ENCODE data around the gene CIDEA. TPM values are rescaled to one million over a fixed set of nuclear protein-coding genes. Genes with fewer than 3 reads are reported as not detected.
A peak's percentile ranks its signal among the peaks of the same experiment; 100 is the strongest.

The CIDEA gene
- polyA plus RNA-seq, 6 donors from 2014 or later: not detected

DNA sequence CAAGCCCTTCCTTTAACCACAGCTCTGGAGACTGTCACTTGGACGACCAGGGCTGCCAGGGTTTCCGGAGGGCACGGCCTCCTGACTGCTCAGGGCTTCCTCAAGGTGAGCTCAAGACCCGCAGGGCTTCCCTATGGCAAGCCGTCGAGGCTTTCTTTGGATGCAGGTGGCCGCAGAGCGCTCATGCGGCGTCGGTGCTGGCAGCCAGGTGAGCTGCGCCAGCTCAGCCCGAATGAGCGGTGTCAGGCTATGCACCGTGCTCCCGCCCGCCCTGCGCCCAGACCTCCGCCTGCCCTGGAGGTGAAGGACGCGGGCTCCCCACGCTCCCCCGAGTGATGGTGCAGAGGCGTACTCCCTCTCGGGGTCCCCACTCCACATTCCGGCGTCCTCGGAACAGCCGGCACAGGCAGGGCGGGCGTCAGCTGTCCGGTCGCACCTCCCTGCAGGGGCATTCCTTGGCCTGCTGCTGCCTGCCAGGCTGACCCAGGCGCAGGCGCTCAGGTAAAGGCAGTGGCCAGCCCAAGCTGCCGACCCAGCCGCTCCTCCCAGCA, 33.0 kb downstream of the CIDEA start:
- Mint-ChIP-seq H3K9me3 (no peaks in the 10 kb centered on the region), H3K4me3 (peak overlapping the region in 3 of 8 donors; percentile 49 to 84 (median 56)), H3K36me3 (peaks cover 0 to 6% of the 10 kb centered on the region in 2 donors), H3K27ac (no peak overlapping the region), H3K27me3 (peaks cover 27 to 57% (median 52%) of the 10 kb centered on the region in 3 donors), H3K4me1 (peaks cover 3 to 13% (median 9%) of the 10 kb centered on the region in 3 donors)
- ATAC-seq (ENCODE audit: low read depth in 2 of 2) (no peak), DNase-seq (no peak)

DNA sequence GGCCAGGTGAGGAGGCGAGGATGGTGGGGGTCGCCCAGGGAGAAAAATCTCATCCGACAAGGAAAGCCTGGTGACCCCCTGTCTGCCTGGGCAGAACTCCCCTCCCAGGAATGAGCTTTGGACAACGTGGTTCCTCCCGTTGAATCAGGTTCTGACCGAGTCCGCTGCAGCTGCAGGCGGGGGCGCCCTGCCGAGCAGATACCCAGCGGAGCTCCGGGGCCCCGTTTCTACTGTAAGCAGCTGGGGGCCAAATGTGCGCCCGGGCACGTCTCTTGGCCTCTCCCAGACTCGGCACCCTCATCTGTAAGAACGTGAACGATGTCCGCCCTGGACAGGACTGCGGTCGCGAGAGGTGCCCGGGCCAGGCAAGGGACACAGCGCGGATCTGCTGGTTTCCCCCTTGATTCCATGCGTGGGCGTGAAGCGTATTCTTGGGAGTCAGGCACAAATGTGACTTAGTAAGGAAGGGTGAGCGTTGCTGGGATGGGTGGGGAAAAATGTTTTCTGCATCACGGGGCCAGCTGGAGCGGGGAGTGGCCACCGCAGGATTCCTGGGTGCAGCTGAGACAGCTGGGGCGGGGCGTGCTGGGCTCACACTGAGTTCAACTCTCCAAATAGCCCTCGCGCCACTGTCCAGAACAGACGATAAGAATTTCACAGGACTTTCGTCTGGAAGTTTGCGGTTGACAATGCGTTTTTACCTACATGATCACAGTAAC, 33.7 kb downstream of the CIDEA start:
- DNase-seq: no peak
- Mint-ChIP-seq H3K36me3 (peaks cover 0 to 6% of the 10 kb centered on the region in 2 donors), H3K27ac (no peak overlapping the region), H3K4me3 (peak overlapping the region in 7 of 8 donors; percentile 15 to 84 (median 56)), H3K4me1 (peaks cover 3 to 13% (median 9%) of the 10 kb centered on the region in 3 donors), H3K27me3 (peaks cover 27 to 54% (median 48%) of the 10 kb centered on the region in 3 donors), H3K9me3 (no peaks in the 10 kb centered on the region)
- ATAC-seq (ENCODE audit: low read depth in 2 of 2): peak in 1 of 2 donors; percentile 43

DNA sequence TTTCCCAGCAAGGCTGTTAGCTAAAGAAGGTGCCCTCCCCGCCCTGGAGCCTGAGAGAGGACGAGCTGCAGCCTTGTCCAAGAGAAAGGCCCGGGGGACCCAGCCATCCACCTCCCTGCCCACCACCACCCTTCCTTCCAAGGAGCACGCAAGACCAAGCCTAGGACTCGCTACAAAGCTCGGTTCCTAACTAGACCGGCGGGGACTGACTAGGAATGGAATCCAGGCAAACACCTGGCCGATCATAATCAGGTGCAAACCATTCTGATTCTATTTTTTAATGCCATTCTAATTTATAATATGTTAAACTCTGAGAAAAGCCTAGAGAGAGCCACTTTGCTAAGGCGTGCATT, 34.2 kb downstream of the CIDEA start:
- Mint-ChIP-seq H3K9me3 (no peaks in the 10 kb centered on the region), H3K36me3 (peaks cover 0 to 6% of the 10 kb centered on the region in 2 donors), H3K4me1 (peaks cover 3 to 13% (median 9%) of the 10 kb centered on the region in 3 donors), H3K4me3 (peak overlapping the region in 5 of 8 donors; percentile 13 to 71 (median 49)), H3K27me3 (peaks cover 31 to 57% (median 43%) of the 10 kb centered on the region in 3 donors), H3K27ac (no peak overlapping the region)
- DNase-seq (no peak), ATAC-seq (ENCODE audit: low read depth in 2 of 2) (no peak)

DNA sequence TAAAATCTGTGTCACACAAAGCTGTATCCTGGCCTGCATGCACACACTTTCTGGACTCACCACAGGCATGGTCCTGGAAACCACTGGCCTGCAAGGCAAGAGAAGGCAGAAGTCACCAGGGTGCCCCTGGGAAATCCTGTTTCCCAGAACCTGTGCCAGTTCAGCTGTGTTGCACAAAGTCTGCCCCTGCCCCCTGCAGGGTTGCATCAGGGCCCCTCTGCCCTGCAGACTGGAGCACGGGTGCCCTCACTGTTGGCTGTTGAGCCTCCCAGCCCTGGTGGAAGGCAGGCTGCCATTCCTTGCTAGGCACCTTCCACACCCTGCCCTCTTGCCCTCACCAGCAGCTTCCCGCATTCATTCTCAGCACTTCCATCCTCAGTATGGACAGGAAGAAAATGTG, 35.9 kb downstream of the CIDEA start:
- peaks cover 0 to 6% of the 10 kb centered on the region in 2 donors for H3K36me3 Mint-ChIP-seq
- DNase-seq (no peak), ATAC-seq (ENCODE audit: low read depth in 2 of 2) (no peak)
- H3K4me3 Mint-ChIP-seq: no peak overlapping the region
- peaks cover 3 to 13% (median 9%) of the 10 kb centered on the region in 3 donors for H3K4me1 Mint-ChIP-seq
- H3K27ac Mint-ChIP-seq: no peak overlapping the region
- H3K9me3 Mint-ChIP-seq: no peaks in the 10 kb centered on the region
- H3K27me3 Mint-ChIP-seq: peaks cover 25 to 44% (median 40%) of the 10 kb centered on the region in 3 donors

DNA sequence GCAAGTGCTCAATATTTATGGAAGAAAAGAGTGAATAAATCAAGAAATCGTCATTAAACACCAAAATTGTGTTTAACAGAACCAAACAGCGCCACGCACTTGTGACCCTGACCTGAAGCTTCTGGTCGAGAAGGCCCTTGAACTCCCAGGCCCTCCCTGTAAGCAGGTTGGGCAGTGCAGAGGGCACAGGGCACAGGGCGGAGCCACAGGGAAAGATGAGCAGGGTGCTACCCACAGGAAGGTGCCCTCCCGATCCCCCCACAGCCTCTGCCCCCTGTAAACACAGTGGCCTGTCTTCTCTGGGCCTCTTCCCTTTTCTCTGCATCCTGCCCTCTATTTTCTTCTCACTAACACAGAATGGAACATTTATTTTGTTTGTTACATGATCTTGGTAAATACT, 37.0 kb downstream of the CIDEA start:
- no peak for ATAC-seq (ENCODE audit: low read depth in 2 of 2)
- H3K4me1 Mint-ChIP-seq: peaks cover 3 to 13% (median 9%) of the 10 kb centered on the region in 3 donors
- peaks cover 25 to 42% (median 38%) of the 10 kb centered on the region in 3 donors for H3K27me3 Mint-ChIP-seq
- no peaks in the 10 kb centered on the region for H3K9me3 Mint-ChIP-seq
- no peak for DNase-seq
- H3K27ac Mint-ChIP-seq: no peak overlapping the region
- no peak overlapping the region for H3K4me3 Mint-ChIP-seq
- H3K36me3 Mint-ChIP-seq: peaks cover 0 to 6% of the 10 kb centered on the region in 2 donors

DNA sequence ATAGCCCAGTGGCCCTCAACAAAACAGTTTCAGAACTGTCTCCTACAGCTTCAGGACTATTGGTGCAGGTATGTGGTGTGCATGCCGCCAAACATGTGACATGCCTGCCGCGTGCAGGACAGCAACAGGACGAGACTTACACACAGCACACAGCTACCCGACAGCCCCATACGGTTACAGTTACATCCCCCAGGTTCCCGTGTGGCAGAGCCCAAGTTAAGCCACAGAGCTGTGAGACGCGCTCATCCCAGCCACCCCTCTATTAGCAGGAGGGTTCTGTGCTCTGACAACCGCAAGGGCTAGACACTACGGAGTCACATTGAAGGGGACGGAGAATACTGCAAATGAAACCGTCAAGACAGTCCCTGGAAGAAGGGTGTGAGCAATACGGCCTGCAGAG, 37.5 kb downstream of the CIDEA start:
- Mint-ChIP-seq H3K27me3 (peaks cover 25 to 42% (median 38%) of the 10 kb centered on the region in 3 donors), H3K36me3 (peaks cover 0 to 6% of the 10 kb centered on the region in 2 donors), H3K27ac (no peak overlapping the region), H3K4me3 (no peak overlapping the region), H3K9me3 (no peaks in the 10 kb centered on the region), H3K4me1 (peaks cover 3 to 13% (median 9%) of the 10 kb centered on the region in 3 donors)
- ATAC-seq (ENCODE audit: low read depth in 2 of 2): peak in 1 of 2 donors; percentile 49
- DNase-seq: no peak

DNA sequence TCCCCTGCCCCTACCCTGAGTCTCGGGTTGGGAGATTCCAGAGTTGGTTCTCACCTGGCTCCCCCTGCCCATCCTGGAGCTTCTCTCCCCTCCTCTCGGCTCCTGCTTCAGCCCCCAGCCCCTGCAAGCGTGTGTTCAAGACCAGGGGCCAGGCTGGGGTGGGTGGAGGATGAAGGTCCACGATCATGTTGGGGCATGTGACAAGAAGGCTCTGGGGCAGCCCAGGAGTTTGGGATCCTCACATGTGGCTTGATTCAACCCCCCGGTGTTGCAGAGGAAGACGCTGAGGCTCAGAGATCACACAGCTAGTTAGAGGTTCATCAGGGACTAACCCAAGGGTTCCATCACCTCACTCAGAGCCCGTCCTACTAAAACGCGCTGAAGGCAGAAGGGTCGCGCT, 39.7 kb downstream of the CIDEA start:
- H3K36me3 Mint-ChIP-seq: peaks cover 0 to 4% of the 10 kb centered on the region in 2 donors
- no peak for DNase-seq
- no peak for ATAC-seq (ENCODE audit: low read depth in 2 of 2)
- peaks cover 0 to under 1% (median 0%) of the 10 kb centered on the region in 3 donors for H3K4me1 Mint-ChIP-seq
- peaks cover 0 to 3% (median 0%) of the 10 kb centered on the region in 7 donors for H3K9me3 Mint-ChIP-seq
- no peak overlapping the region for H3K27ac Mint-ChIP-seq
- peaks cover 15 to 30% (median 30%) of the 10 kb centered on the region in 3 donors for H3K27me3 Mint-ChIP-seq
- no peak overlapping the region for H3K4me3 Mint-ChIP-seq

DNA sequence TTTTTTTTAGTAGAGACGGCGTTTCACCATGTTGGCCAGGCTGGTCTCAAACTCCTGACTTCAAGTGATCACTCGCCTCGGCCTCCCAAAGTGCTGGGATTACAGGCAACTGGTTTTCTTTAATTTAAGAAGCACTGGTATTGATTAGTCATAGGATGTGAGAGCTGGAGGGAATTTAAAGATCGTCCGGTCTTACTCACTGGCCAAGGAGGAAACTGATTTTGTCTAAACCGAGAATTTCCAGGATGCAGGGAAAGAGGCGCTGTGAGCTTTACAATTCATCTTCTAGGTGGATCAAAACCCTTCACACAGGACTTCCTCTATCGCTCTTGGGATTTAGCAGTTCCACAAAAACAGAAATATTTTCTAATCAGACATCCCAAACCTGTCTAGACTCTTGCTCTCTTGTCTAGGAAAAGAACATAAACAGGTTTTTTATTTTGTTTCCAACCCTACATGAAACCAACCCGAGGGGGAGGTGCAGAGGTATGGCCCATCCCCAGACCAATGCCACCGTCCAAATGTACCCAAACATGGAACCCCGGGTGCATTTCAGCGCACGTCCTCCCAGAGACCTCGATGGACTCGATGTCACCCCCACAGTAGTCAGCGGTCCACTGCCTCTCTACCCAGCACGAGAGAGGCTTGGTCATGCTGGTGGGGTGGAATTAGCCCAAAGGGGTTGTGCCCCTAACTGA, 41.4 kb downstream of the CIDEA start:
- H3K27me3 Mint-ChIP-seq: peaks cover 18 to 24% (median 21%) of the 10 kb centered on the region in 3 donors
- peaks cover 0 to 3% (median 0%) of the 10 kb centered on the region in 7 donors for H3K9me3 Mint-ChIP-seq
- no peak overlapping the region for H3K27ac Mint-ChIP-seq
- no peak for DNase-seq
- H3K4me3 Mint-ChIP-seq: no peak overlapping the region
- no peaks in the 10 kb centered on the region for H3K4me1 Mint-ChIP-seq
- ATAC-seq (ENCODE audit: low read depth in 2 of 2): no peak
- H3K36me3 Mint-ChIP-seq: no peaks in the 10 kb centered on the region

DNA sequence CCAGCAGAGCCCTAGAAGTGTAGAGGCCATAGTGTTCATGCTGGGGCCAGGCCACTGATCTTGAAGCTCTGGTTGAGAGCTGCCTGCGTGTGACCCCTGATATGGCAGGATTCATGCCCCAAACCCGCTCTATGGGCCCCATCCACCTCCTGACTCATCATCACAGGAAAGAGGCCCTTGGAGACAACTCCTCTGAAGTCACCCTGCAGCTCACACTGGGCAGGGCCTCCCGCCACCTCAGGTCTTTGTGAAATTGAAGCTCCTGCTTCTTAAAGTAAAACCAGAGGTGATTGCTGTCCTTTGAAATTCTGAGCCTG, 41.9 kb downstream of the CIDEA start:
- peaks cover 0 to 3% (median 0%) of the 10 kb centered on the region in 7 donors for H3K9me3 Mint-ChIP-seq
- ATAC-seq (ENCODE audit: low read depth in 2 of 2): no peak

DNA sequence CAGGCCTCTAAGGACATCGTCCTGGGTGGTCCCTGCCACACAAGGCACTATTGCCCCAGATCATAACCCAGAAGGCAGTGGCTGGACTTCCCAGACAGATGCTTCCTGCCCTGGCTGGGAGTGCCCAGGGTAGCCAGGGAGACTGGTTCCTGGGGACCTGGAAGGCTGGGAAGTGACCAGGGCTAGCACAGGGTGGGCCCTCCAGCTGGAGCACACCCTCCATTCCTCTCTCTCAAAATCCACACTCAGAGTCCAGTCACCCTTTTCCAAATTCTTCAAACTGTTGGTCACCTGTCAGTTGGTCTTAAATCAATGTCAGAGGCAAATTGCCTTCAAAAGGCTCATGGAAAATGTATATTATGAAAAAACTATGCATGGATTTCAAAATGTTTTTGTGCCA, 42.3 kb downstream of the CIDEA start:
- no peaks in the 10 kb centered on the region for H3K36me3 Mint-ChIP-seq
- peaks cover 15 to 24% (median 21%) of the 10 kb centered on the region in 3 donors for H3K27me3 Mint-ChIP-seq
- H3K27ac Mint-ChIP-seq: no peak overlapping the region
- ATAC-seq (ENCODE audit: low read depth in 2 of 2): no peak
- peaks cover 0 to 3% (median 0%) of the 10 kb centered on the region in 7 donors for H3K9me3 Mint-ChIP-seq
- H3K4me3 Mint-ChIP-seq: no peak overlapping the region
- no peak for DNase-seq
- no peaks in the 10 kb centered on the region for H3K4me1 Mint-ChIP-seq

More for the DNA sequence above, 41.9 kb downstream of the CIDEA start:
- Mint-ChIP-seq H3K27me3 (peaks cover 18 to 25% (median 24%) of the 10 kb centered on the region in 3 donors), H3K36me3 (no peaks in the 10 kb centered on the region), H3K27ac (no peak overlapping the region), H3K4me1 (no peaks in the 10 kb centered on the region), H3K4me3 (no peak overlapping the region)
- no peak for DNase-seq

DNA sequence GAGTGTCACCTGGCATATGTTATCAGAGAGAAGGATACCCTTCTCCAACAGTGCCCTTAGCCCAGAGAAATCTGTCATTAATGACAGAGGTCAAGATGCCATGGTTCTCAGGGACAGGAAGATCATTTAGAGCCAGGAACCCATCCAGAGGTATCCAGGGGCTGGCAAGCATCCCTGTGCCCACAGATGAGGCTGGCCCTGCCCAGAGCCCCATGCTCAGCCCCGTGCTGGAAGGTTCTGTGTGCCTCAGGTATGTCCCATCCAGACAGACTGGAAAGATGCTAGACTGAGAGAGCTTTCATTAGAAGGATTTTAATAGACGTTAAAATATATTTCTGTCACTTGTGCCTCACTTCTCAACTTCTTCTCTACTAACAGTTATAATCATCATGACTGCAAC, 45.7 kb downstream of the CIDEA start:
- H3K4me1 Mint-ChIP-seq: no peaks in the 10 kb centered on the region
- peak overlapping the region in 1 of 6 donors; percentile 32 for H3K27ac Mint-ChIP-seq
- peaks cover 13 to 24% (median 16%) of the 10 kb centered on the region in 3 donors for H3K27me3 Mint-ChIP-seq
- no peaks in the 10 kb centered on the region for H3K36me3 Mint-ChIP-seq
- ATAC-seq (ENCODE audit: low read depth in 2 of 2) (no peak), DNase-seq (no peak)
- H3K9me3 Mint-ChIP-seq: peaks cover 0 to 3% (median 0%) of the 10 kb centered on the region in 7 donors
- no peak overlapping the region for H3K4me3 Mint-ChIP-seq

DNA sequence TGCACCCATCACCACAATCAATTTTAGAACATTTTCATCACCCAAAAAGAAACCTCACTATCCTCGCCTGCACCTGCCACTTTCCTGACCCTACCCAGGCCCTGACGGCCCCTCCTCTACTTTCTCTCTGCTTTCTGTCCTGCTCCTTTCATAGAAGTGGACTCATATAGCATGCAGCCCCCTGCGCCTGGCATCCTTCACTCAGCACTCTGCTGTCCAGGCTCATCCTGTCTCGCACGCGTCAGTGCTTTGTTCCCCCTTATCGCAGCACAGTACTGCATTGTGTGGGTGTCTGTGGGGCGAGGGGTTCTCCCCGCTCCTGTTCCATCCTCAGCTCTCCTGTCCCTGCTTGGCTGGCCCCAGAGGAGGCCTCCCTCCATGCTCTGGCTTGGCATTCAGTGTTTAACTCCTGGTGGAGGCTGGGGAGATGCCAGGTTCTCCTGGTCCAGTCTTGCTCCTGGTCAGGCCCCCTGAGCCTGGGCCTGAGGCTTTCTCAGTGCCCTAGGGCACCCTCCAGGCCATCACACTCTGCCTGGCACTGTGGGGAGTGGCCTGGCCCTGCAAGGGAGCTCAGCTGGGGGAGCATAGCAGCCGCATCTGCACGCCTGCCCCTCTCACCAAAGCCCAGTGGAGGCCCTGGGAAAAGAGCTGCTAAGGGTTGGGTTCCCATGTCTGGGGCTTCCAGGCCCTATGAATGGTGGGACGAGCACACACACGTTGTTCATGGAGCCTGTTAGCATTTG, 47.3 kb downstream of the CIDEA start:
- no peaks in the 10 kb centered on the region for H3K36me3 Mint-ChIP-seq
- peaks cover 0 to 7% (median 3%) of the 10 kb centered on the region in 3 donors for H3K4me1 Mint-ChIP-seq
- ATAC-seq (ENCODE audit: low read depth in 2 of 2) (no peak), DNase-seq (no peak)
- no peak overlapping the region for H3K27ac Mint-ChIP-seq
- peaks cover 0 to 3% (median 0%) of the 10 kb centered on the region in 7 donors for H3K9me3 Mint-ChIP-seq
- peaks cover 13 to 36% (median 22%) of the 10 kb centered on the region in 3 donors for H3K27me3 Mint-ChIP-seq
- H3K4me3 Mint-ChIP-seq: no peak overlapping the region

Data from naive B cell (primary cell).